Measurements from ENCODE around the gene NPHP4.

DNA sequence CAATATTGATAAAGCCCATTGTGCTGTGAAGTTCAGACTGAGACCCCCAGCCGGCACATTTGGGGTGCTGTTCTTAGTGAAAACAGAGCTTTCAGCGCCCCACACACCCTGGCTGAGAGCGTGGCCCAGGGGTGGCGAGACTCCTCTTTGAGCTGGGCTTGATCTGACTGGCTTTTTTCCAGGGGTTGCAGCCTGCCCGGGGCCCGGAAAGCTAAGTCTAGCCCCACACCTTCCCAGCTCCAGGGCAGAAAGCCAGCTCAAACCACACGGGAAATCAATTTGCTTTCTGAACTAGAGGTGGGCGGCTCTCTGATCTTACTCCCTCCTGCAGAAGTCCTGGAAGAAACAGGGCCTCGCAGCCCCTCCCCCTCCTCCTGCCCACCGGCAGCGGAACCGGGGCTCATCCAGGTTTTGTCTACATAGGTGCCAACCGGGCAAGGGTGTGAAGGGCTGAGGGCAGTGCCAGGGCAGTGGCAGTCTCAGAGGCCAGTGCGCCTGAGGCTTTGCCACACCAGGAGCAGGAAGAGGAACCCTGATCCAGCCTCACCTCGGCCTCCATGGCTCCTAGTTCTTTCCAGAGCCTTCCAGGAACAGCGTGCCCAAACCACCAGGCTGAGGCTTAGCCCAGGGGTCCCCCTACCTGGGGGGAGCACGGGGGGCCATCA, 155.3 kb downstream of the NPHP4 start:
- TF ChIP-seq SUZ12 (IDR thresholded peaks at IDR 0.05; ENCODE audit: extremely low read depth, insufficient read depth, insufficient read length) (no peak), ZNF274 (IDR thresholded peaks at IDR 0.05; ENCODE audit: low read depth, low read length) (no peak)
